ENCODE data around the gene MYO3A. TPM values are rescaled to one million over a fixed set of nuclear protein-coding genes. Genes with fewer than 3 reads are reported as not detected.

MYO3A gene
- total and polyA plus RNA-seq, 2 of the 4 experiments (the other 2 are of a cell fraction) = not detected

DNA sequence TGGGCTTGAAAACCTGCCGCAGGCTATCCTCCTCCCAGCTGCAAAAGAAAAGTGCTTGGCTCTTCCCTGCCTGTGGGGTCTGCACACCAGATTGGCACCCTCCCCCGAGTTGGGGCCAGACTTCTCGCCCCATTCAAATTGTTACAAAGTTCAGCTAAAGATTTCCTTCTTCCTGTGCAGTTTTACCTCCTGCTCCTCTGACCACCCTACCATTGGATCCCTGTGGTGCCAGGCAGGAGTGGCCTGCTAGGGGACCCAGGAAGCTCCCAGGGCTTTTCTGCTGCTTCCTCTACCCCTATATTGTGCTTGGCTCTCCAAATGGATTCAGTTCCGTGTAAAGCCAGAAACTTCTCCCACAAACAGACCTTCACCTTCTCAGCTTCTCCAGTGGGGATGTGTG, 147.4 kb downstream of the MYO3A start:
- Histone ChIP-seq H4K5ac (ENCODE audit: low read depth, low read length) (no peak overlapping the region), H3K14ac (replicated peaks; ENCODE audit: low read depth, low read length) (no peak overlapping the region), H2BK15ac (ENCODE audit: low read depth, low read length) (no peak overlapping the region), H3K4me2 (ENCODE audit: low read depth, low read length) (no peak overlapping the region), H2AK5ac (ENCODE audit: low read depth, low read length) (no peak overlapping the region), H2BK120ac (ENCODE audit: low read depth, low read length) (no peak overlapping the region), H4K8ac (ENCODE audit: low read depth in 2 of 2, low read length in 2 of 2) (no peak overlapping the region), H3K9ac (ENCODE audit: low read depth, low read length) (no peak overlapping the region), H2AFZ (replicated peaks; ENCODE audit: low read length, poor library complexity) (no peak overlapping the region), H4K91ac (ENCODE audit: insufficient read depth, low read depth, low read length) (no peak overlapping the region), H3K27me3 (ENCODE audit: control insufficient read depth, insufficient read depth, low read length) (no peaks in the 10 kb centered on the region), H3K56ac (ENCODE audit: extremely low read depth, insufficient read depth, low read length) (no peak overlapping the region), H3K23ac (ENCODE audit: low read depth, low read length) (no peak overlapping the region), H3K9me3 (ENCODE audit: control insufficient read depth, insufficient read depth, low read length) (peaks cover 10% of the 10 kb centered on the region), H3K4me1 (ENCODE audit: control insufficient read depth, insufficient read depth, low read length) (no peaks in the 10 kb centered on the region), H2BK20ac (ENCODE audit: low read depth, low read length) (no peak overlapping the region), H4K20me1 (ENCODE audit: insufficient read depth, low read length) (no peaks in the 10 kb centered on the region), H3K4ac (ENCODE audit: low read depth, low read length) (no peak overlapping the region), H2AK9ac (replicated peaks; ENCODE audit: low read depth, low read length, poor library complexity) (no peak overlapping the region), H3K18ac (ENCODE audit: low read depth, low read length) (no peak overlapping the region), H3K27ac (ENCODE audit: insufficient read depth, low read length) (no peak overlapping the region), H2BK5ac (ENCODE audit: low read depth, low read length, poor library complexity, severe bottlenecking) (no peak overlapping the region), H3K36me3 (ENCODE audit: control insufficient read depth, insufficient read depth, low read length) (no peaks in the 10 kb centered on the region), H3K79me1 (ENCODE audit: low read depth in 1 of 2, low read length in 2 of 2) (no peaks in the 10 kb centered on the region), H3K9me1 (ENCODE audit: insufficient read depth, low read length) (no peaks in the 10 kb centered on the region), H3K4me3 (ENCODE audit: insufficient read depth, low read depth, low read length) (no peak overlapping the region)
- intact Hi-C loops (cut with micrococcal nuclease) = no loop called here
- POLR2A ChIA-PET (ENCODE audit: unreplicated experiment) = no interaction called here
- in situ Hi-C loops (cut with MboI; ENCODE audit: low sequenced_read_pairs) = no loop called here
- no CpG with 5 or more reads among the region's 4 CpGs for WGBS, 2 experiments (ENCODE audit: extremely low coverage in 2 of 2, insufficient read length in 1 of 2)
- ATAC-seq (ENCODE audit: low read depth) = no peak
- TF ChIP-seq MAFK (IDR thresholded peaks at IDR 0.05; ENCODE audit: low read depth, low read length) = no peak
- TF ChIP-seq, protein P1, sequence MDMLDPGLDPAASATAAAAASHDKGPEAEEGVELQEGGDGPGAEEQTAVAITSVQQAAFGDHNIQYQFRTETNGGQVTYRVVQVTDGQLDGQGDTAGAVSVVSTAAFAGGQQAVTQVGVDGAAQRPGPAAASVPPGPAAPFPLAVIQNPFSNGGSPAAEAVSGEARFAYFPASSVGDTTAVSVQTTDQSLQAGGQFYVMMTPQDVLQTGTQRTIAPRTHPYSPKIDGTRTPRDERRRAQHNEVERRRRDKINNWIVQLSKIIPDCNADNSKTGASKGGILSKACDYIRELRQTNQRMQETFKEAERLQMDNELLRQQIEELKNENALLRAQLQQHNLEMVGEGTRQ (IDR thresholded peaks at IDR 0.05; ENCODE audit: low read depth, low read length) = no peak
- TF ChIP-seq POLR2A (IDR thresholded peaks at IDR 0.05; ENCODE audit: low read depth, low read length) = no peak
- TF ChIP-seq SMC3 (IDR thresholded peaks at IDR 0.05; ENCODE audit: low read depth, low read length) = no peak
- no peak for TF ChIP-seq MAZ (IDR thresholded peaks at IDR 0.05; ENCODE audit: borderline replicate concordance, low read depth, low read length)
- no peak for TF ChIP-seq MXI1 (IDR thresholded peaks at IDR 0.05; ENCODE audit: borderline replicate concordance, low read depth, low read length)
- no peak for TF ChIP-seq RAD21 (IDR thresholded peaks at IDR 0.05; ENCODE audit: low read length)
- TF ChIP-seq, protein P2, sequence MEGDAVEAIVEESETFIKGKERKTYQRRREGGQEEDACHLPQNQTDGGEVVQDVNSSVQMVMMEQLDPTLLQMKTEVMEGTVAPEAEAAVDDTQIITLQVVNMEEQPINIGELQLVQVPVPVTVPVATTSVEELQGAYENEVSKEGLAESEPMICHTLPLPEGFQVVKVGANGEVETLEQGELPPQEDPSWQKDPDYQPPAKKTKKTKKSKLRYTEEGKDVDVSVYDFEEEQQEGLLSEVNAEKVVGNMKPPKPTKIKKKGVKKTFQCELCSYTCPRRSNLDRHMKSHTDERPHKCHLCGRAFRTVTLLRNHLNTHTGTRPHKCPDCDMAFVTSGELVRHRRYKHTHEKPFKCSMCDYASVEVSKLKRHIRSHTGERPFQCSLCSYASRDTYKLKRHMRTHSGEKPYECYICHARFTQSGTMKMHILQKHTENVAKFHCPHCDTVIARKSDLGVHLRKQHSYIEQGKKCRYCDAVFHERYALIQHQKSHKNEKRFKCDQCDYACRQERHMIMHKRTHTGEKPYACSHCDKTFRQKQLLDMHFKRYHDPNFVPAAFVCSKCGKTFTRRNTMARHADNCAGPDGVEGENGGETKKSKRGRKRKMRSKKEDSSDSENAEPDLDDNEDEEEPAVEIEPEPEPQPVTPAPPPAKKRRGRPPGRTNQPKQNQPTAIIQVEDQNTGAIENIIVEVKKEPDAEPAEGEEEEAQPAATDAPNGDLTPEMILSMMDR (conservative IDR thresholded peaks at IDR 0.05; ENCODE audit: low read depth, low read length) = no peak
- TF ChIP-seq BHLHE40 (IDR thresholded peaks at IDR 0.05; ENCODE audit: low read depth, low read length) = no peak
- TF ChIP-seq, protein P3, sequence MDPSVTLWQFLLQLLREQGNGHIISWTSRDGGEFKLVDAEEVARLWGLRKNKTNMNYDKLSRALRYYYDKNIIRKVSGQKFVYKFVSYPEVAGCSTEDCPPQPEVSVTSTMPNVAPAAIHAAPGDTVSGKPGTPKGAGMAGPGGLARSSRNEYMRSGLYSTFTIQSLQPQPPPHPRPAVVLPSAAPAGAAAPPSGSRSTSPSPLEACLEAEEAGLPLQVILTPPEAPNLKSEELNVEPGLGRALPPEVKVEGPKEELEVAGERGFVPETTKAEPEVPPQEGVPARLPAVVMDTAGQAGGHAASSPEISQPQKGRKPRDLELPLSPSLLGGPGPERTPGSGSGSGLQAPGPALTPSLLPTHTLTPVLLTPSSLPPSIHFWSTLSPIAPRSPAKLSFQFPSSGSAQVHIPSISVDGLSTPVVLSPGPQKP (IDR thresholded peaks at IDR 0.05; ENCODE audit: borderline replicate concordance, low read depth, low read length) = no peak
- TF ChIP-seq NFE2L2 (IDR thresholded peaks at IDR 0.05; ENCODE audit: low read depth, low read length) = no peak
- no peak for DNase-seq
- CTCF ChIA-PET = no interaction called here
- dilution Hi-C loops (cut with HindIII; ENCODE audit: low sequenced_read_pairs, unreplicated experiment) = no loop called here
- BruUV-seq (replicated peaks) = no TSS peak
